Middle frontal gyrus (tissue), 1 donor: Measurements from ENCODE around the gene EFNA4.

Source experiments
- DNase-seq: peaks from one replicate; pipeline ENCODE4 v3.0.0-alpha.2; 2015; ENCODE audit warnings: low spot score; ENCODE audit errors: extremely low spot score

Gene EFNA4

GRCh38 chr1:155033524-155033923, 30.0 kb upstream of the EFNA4 start, which contains the start of the genes DCST1 and DCST2:
DCST1 (plus strand) TSS chr1:155033824; CDS start chr1:155034037, 213 bp downstream.
DCST2 (minus strand) TSS chr1:155033781; CDS start chr1:155033701, 80 bp downstream.
- no peak for DNase-seq

GRCh38 chr1:155034318-155035208, 29.0 kb upstream of the EFNA4 start:
- DNase-seq = no peak

GRCh38 chr1:155035936-155036335, 27.6 kb upstream of the EFNA4 start:
- no peak for DNase-seq

- DNase-seq = no peak
Observed at GRCh38 chr1:155037043-155037442, 26.5 kb upstream of the EFNA4 start.

GRCh38 chr1:155037851-155038441, 25.6 kb upstream of the EFNA4 start:
- no peak for DNase-seq

- DNase-seq = no peak
Observed at GRCh38 chr1:155038602-155039307, 24.8 kb upstream of the EFNA4 start.

GRCh38 chr1:155039308-155039669, 24.3 kb upstream of the EFNA4 start:
- no peak for DNase-seq

- DNase-seq = no peak
Observed at GRCh38 chr1:155040358-155041093, 23.0 kb upstream of the EFNA4 start.

GRCh38 chr1:155042789-155043188, 20.8 kb upstream of the EFNA4 start:
- no peak for DNase-seq

GRCh38 chr1:155043301-155043702, 20.2 kb upstream of the EFNA4 start:
- DNase-seq = no peak

GRCh38 chr1:155043793-155044192, 19.7 kb upstream of the EFNA4 start:
- no peak for DNase-seq

GRCh38 chr1:155044365-155044764, 19.2 kb upstream of the EFNA4 start:
- DNase-seq = no peak

- peak; percentile 64 for DNase-seq
Observed at GRCh38 chr1:155044812-155045657, 18.5 kb upstream of the EFNA4 start.

- no peak for DNase-seq
Observed at GRCh38 chr1:155048449-155049334, 14.8 kb upstream of the EFNA4 start.

- no peak for DNase-seq
Observed at GRCh38 chr1:155049651-155050559, 13.6 kb upstream of the EFNA4 start.

- no peak for DNase-seq
Observed at GRCh38 chr1:155050560-155051341, 12.8 kb upstream of the EFNA4 start, which contains the start of gene ADAM15. ADAM15 (plus strand) TSS chr1:155051316; CDS start chr1:155051387, 71 bp downstream.

- DNase-seq = no peak
Observed at GRCh38 chr1:155051342-155051776, 12.2 kb upstream of the EFNA4 start.
